Caco-2 (cell line): ENCODE data around the gene PEX16. TPM values are rescaled to one million over a fixed set of nuclear protein-coding genes. Genes with fewer than 3 reads are reported as not detected.

Experiments used
- BruUV-seq: library from RNA; stranded (reverse); fragments of 400-500 nt; replicated peaks from 2 replicates; lab custom pipeline; 2021; lab: Mats Ljungman, UMichigan
- CTCF ChIA-PET: fragments of 300-600 bp; sonication (Branson Sonifier 250); formaldehyde crosslinking; loops from one replicate; lab custom pipeline; 2022; ENCODE audit warnings: antibody characterized with exemption; lab: Charles Lee
- POLR2A ChIA-PET: fragments of 300-600 bp; sonication (Branson Sonifier 250); formaldehyde crosslinking; loops from one replicate; lab custom pipeline; 2022; ENCODE audit warnings: antibody characterized with exemption; lab: Charles Lee
- DNase-seq, 2 experiments: peaks; one replicate each; pipeline versions ENCODE4 v3.0.0 to v3.0.0-alpha.2; 2020 to 2022
- H3K27me3 ChIP-seq: replicated peaks from 2 replicates; pipeline ENCODE4 v1.6.0; 2011; ENCODE audit warnings: low read length; ENCODE audit not compliant: control insufficient read depth, insufficient read depth
- H3K36me3 ChIP-seq: 2 replicates; pipeline ENCODE4 v1.5.1; 2011; ENCODE audit warnings: low read length; ENCODE audit not compliant: control insufficient read depth, insufficient read depth
- H3K4me1 ChIP-seq: fragments of 250-450 bp; sonication (Bioruptor Pico); 2 replicates; pipeline ENCODE4 v1.5.1; 2020; ENCODE audit warnings: mild to moderate bottlenecking
- H3K4me3 ChIP-seq: 2 replicates; pipeline ENCODE4 v1.5.1; 2011; ENCODE audit warnings: low read depth, mild to moderate bottlenecking, control low read depth, low read length
- H3K9me3 ChIP-seq: fragments of 250-450 bp; sonication (Bioruptor Pico); 2 replicates; pipeline ENCODE4 v1.5.1; 2020; ENCODE audit warnings: mild to moderate bottlenecking, moderate library complexity
- H3K27ac Mint-ChIP-seq: one replicate; pipeline ENCODE4 v1.8.0; 2022; ENCODE audit warnings: mixed read lengths; ENCODE audit not compliant: unreplicated experiment
- H3K27me3 Mint-ChIP-seq: one replicate; pipeline ENCODE4 v1.8.0; 2022; ENCODE audit warnings: mixed read lengths; ENCODE audit not compliant: insufficient read depth, unreplicated experiment
- H3K36me3 Mint-ChIP-seq: one replicate; pipeline ENCODE4 v1.8.0; 2022; ENCODE audit warnings: mild to moderate bottlenecking, mixed read lengths; ENCODE audit not compliant: insufficient read depth, unreplicated experiment
- H3K4me1 Mint-ChIP-seq: one replicate; pipeline ENCODE4 v1.8.0; 2022; ENCODE audit warnings: low read depth, mixed read lengths; ENCODE audit not compliant: unreplicated experiment
- H3K4me3 Mint-ChIP-seq: one replicate; pipeline ENCODE4 v1.8.0; 2022; ENCODE audit warnings: mild to moderate bottlenecking, moderate library complexity, mixed read lengths; ENCODE audit not compliant: unreplicated experiment
- H3K9me3 Mint-ChIP-seq: one replicate; pipeline ENCODE4 v1.8.0; 2022; ENCODE audit warnings: mixed read lengths; ENCODE audit not compliant: unreplicated experiment
- CTCF ChIP-seq, 2 experiments: fragments of 200-600 bp in 1 of 2; IDR thresholded peaks; 1 replicate in 1 of 2; 2 replicates in 1 of 2; pipeline versions ENCODE4 v1.5.1 to v1.8.0; 2011 to 2022; ENCODE audit warnings: antibody characterized with exemption in 1 of 2, control low read depth in 1 of 2, inconsistent platforms in 1 of 2, low read depth in 1 of 2, low read length in 1 of 2, mild to moderate bottlenecking in 1 of 2, moderate library complexity in 1 of 2; ENCODE audit not compliant: insufficient read depth in 1 of 2, severe bottlenecking in 1 of 2, unreplicated experiment in 1 of 2
- intact Hi-C: fragments of 100-400 bp; cut with micrococcal nuclease; formaldehyde crosslinking; loops from one replicate; pipeline ENCODE4 v1.10.0; 2022; ENCODE audit not compliant: unreplicated experiment
- total RNA-seq: library from RNA; stranded (reverse); gene quantifications from 2 replicates; pipeline ENCODE4 v1.2.3, GENCODE V29; 2022

Gene PEX16
- total RNA-seq, 1 experiment from 2014 or later = 41.4 TPM

- H3K4me3 Mint-ChIP-seq = peak overlapping the region; percentile 83
- ChIA-PET POLR2A (interaction anchor here (0.6 to 1.0 kb wide), 6 partner anchors 8 to 1660 kb away, joined by 4 to 5 read pairs (median 4); no protein-coding TSS in a partner anchor), CTCF (interaction anchor here (0.7 to 1.4 kb wide), 5 partner anchors 19 to 147 kb away, joined by 3 to 6 read pairs (median 4); no protein-coding TSS in a partner anchor)
- no peaks in the 10 kb centered on the region for H3K9me3 ChIP-seq
- H3K4me3 ChIP-seq = peak overlapping the region; percentile 92
- no peaks in the 10 kb centered on the region for H3K27me3 ChIP-seq
- H3K27ac Mint-ChIP-seq = peak overlapping the region; percentile 99
- TF ChIP-seq CTCF (IDR thresholded peaks at IDR 0.05; ENCODE audit: insufficient read depth in 1 of 2, low read depth in 1 of 2, low read length in 1 of 2, severe bottlenecking in 1 of 2, unreplicated experiment in 1 of 2) = no peak
- peaks cover 3% of the 10 kb centered on the region for H3K36me3 ChIP-seq
- no peaks in the 10 kb centered on the region for H3K27me3 Mint-ChIP-seq
- peaks cover 6% of the 10 kb centered on the region for H3K4me1 Mint-ChIP-seq
- peaks cover 28% of the 10 kb centered on the region for H3K36me3 Mint-ChIP-seq
- intact Hi-C loops = loop anchor here (1.0 kb wide), 1 partner anchor 18 kb away; no protein-coding TSS in a partner anchor
- DNase-seq = peak; percentile 88 to 89
- H3K4me1 ChIP-seq = peaks cover 17% of the 10 kb centered on the region
- no peaks in the 10 kb centered on the region for H3K9me3 Mint-ChIP-seq
- BruUV-seq = TSS peak; percentile 44
Observed at GRCh38 chr11:45918331-45918941, 759 bp upstream of the PEX16 start.

- POLR2A ChIA-PET = interaction anchor here (0.6 to 1.0 kb wide), 4 partner anchors 9 to 111 kb away, joined by 3 to 6 read pairs (median 4); no protein-coding TSS in a partner anchor
- H3K27ac Mint-ChIP-seq = peak overlapping the region; percentile 99
- BruUV-seq = no TSS peak
Observed at GRCh38 chr11:45917286-45917622, 423 bp downstream of the PEX16 start.

GRCh38 chr11:45915446-45915845 is 2.2 kb downstream of the PEX16 start:
- H3K27ac Mint-ChIP-seq = no peak overlapping the region
- peaks cover 30% of the 10 kb centered on the region for H3K36me3 Mint-ChIP-seq
- H3K27me3 Mint-ChIP-seq = no peaks in the 10 kb centered on the region
- no peak for DNase-seq
- POLR2A ChIA-PET = no interaction called here
- Histone ChIP-seq H3K4me3 (no peak overlapping the region), H3K4me1 (peaks cover 5% of the 10 kb centered on the region; the same call in 1 of the 2 replicates), H3K36me3 (peaks cover 3% of the 10 kb centered on the region), H3K9me3 (no peaks in the 10 kb centered on the region), H3K27me3 (no peaks in the 10 kb centered on the region)
- intact Hi-C loops = no loop called here
- peak overlapping the region; percentile 35 for H3K4me3 Mint-ChIP-seq
- no peaks in the 10 kb centered on the region for H3K9me3 Mint-ChIP-seq
- BruUV-seq = no TSS peak
- TF ChIP-seq CTCF (IDR thresholded peaks at IDR 0.05; ENCODE audit: insufficient read depth in 1 of 2, low read depth in 1 of 2, low read length in 1 of 2, severe bottlenecking in 1 of 2, unreplicated experiment in 1 of 2) = no peak
- CTCF ChIA-PET = no interaction called here
- no peaks in the 10 kb centered on the region for H3K4me1 Mint-ChIP-seq

More at GRCh38 chr11:45917286-45917622, 423 bp downstream of the PEX16 start:
- CTCF ChIA-PET = interaction anchor here (1.1 to 1.4 kb wide), 3 partner anchors 21 to 146 kb away, joined by 3 to 6 read pairs (median 4); no protein-coding TSS in a partner anchor
- Mint-ChIP-seq H3K27me3 (no peaks in the 10 kb centered on the region), H3K4me3 (peak overlapping the region; percentile 83), H3K36me3 (peaks cover 26% of the 10 kb centered on the region), H3K4me1 (peaks cover 6% of the 10 kb centered on the region), H3K9me3 (no peaks in the 10 kb centered on the region)
- Histone ChIP-seq H3K4me1 (peaks cover 17% of the 10 kb centered on the region), H3K36me3 (peaks cover 3% of the 10 kb centered on the region), H3K9me3 (no peaks in the 10 kb centered on the region), H3K4me3 (peak overlapping the region; percentile 92), H3K27me3 (no peaks in the 10 kb centered on the region)
- no peak for TF ChIP-seq CTCF (IDR thresholded peaks at IDR 0.05; ENCODE audit: insufficient read depth in 1 of 2, low read depth in 1 of 2, low read length in 1 of 2, severe bottlenecking in 1 of 2, unreplicated experiment in 1 of 2)
- no peak for DNase-seq
- intact Hi-C loops = loop anchor here (1.0 kb wide), 1 partner anchor 70 kb away; the partner anchor contains the start of gene CRY2
